HepG2 (cell line): ENCODE data around the gene GJC1. TPM values are rescaled to one million over a fixed set of nuclear protein-coding genes. Genes with fewer than 3 reads are reported as not detected.
A peak's percentile ranks its signal among the peaks of the same experiment; 100 is the strongest.

Experiments used
- FOXJ3 ChIP-seq: sonication (generic); formaldehyde crosslinking; IDR thresholded peaks from 2 replicates; pipeline ENCODE4 v1.4.0; 2020; ENCODE audit warnings: missing genetic modification reagents, mild to moderate bottlenecking, borderline replicate concordance
- FOXO4 ChIP-seq: sonication (generic); formaldehyde crosslinking; conservative IDR thresholded peaks from 2 replicates; pipeline ENCODE4 v1.8.1; 2023; ENCODE audit warnings: missing genetic modification reagents
- GPBP1L1 ChIP-seq: sonication (generic); formaldehyde crosslinking; IDR thresholded peaks from 2 replicates; pipeline ENCODE4 v1.5.0; 2020; ENCODE audit warnings: mild to moderate bottlenecking, missing genetic modification reagents
- HOXD1 ChIP-seq: sonication (generic); formaldehyde crosslinking; IDR thresholded peaks from 2 replicates; pipeline ENCODE4 v1.5.0; 2020; ENCODE audit warnings: missing genetic modification reagents
- MYC ChIP-seq: sonication (generic); formaldehyde crosslinking; IDR thresholded peaks from 2 replicates; pipeline ENCODE4 v1.9.0; 2021; ENCODE audit warnings: missing genetic modification reagents, borderline replicate concordance
- PRDM4 ChIP-seq: sonication (generic); formaldehyde crosslinking; IDR thresholded peaks from 2 replicates; pipeline ENCODE4 v1.9.0; 2021; ENCODE audit warnings: missing genetic modification reagents, borderline replicate concordance
- RBM39 ChIP-seq: fragments of 200-400 bp; formaldehyde crosslinking; IDR thresholded peaks from one replicate; pipeline ENCODE4 v1.6.1; 2018; ENCODE audit warnings: antibody characterized with exemption, mild to moderate bottlenecking, low read depth, low read length; ENCODE audit not compliant: poor library complexity, severe bottlenecking
- TCF7L2 ChIP-seq: IDR thresholded peaks from 2 replicates; pipeline ENCODE4 v1.6.1; 2011; ENCODE audit warnings: mild to moderate bottlenecking, low read depth, low read length, moderate library complexity
- ZNF138 ChIP-seq: sonication (generic); formaldehyde crosslinking; IDR thresholded peaks from 2 replicates; pipeline ENCODE4 v1.5.0; 2020; ENCODE audit warnings: mild to moderate bottlenecking, low read depth, missing genetic modification reagents
- ZNF251 ChIP-seq: sonication (generic); formaldehyde crosslinking; IDR thresholded peaks from 2 replicates; pipeline ENCODE4 v1.9.0; 2021; ENCODE audit warnings: mild to moderate bottlenecking, missing genetic modification reagents
- ZNF274 ChIP-seq: sonication (generic); formaldehyde crosslinking; IDR thresholded peaks from 2 replicates; pipeline ENCODE4 v1.5.1; 2020; ENCODE audit warnings: mild to moderate bottlenecking, missing genetic modification reagents
- ZNF335 ChIP-seq: sonication (generic); formaldehyde crosslinking; IDR thresholded peaks from 2 replicates; pipeline ENCODE4 v1.4.0; 2020; ENCODE audit warnings: missing genetic modification reagents
- ZNF34 ChIP-seq: sonication (generic); formaldehyde crosslinking; IDR thresholded peaks from 2 replicates; pipeline ENCODE4 v1.4.0; 2020; ENCODE audit warnings: mild to moderate bottlenecking, missing genetic modification reagents, borderline replicate concordance
- ZNF496 ChIP-seq: sonication (generic); formaldehyde crosslinking; IDR thresholded peaks from 2 replicates; pipeline ENCODE4 v1.8.1; 2023; ENCODE audit warnings: mild to moderate bottlenecking, moderate library complexity, missing genetic modification reagents; ENCODE audit not compliant: insufficient replicate concordance
- ZNF556 ChIP-seq: sonication (generic); formaldehyde crosslinking; IDR thresholded peaks from 2 replicates; pipeline ENCODE4 v1.4.0; 2020; ENCODE audit warnings: mild to moderate bottlenecking, missing genetic modification reagents, borderline replicate concordance
- ZNF704 ChIP-seq: sonication (generic); formaldehyde crosslinking; IDR thresholded peaks from 2 replicates; pipeline ENCODE4 v1.8.1; 2023; ENCODE audit warnings: mild to moderate bottlenecking, inconsistent platforms, moderate library complexity, missing genetic modification reagents, borderline replicate concordance
- ZNF784 ChIP-seq: sonication (generic); formaldehyde crosslinking; IDR thresholded peaks from 2 replicates; pipeline ENCODE4 v1.5.1; 2020; ENCODE audit warnings: missing genetic modification reagents, mild to moderate bottlenecking, borderline replicate concordance
- ZSCAN9 ChIP-seq: IDR thresholded peaks from 2 replicates; pipeline ENCODE4 v1.6.1; 2016; ENCODE audit warnings: borderline replicate concordance
- polyA plus RNA-seq, 8 experiments: library from polyadenylated mRNA; depleted of rRNA in 3 of 8; stranded (reverse) in 7 of 8; unstranded in 1 of 8; fragments of >200 nt; fragmentation: Illumina TruSeq in 4 of 8; extraction: Trizol in 4 of 8; gene quantifications; 2 replicates each; pipeline versions ENCODE4 v1.2.1 to v1.2.3, GENCODE V29; 2011 to 2016; ENCODE audit warnings: low read depth in 4 of 8, missing spikeins in 1 of 8, mixed read lengths in 1 of 8; ENCODE audit not compliant: insufficient read depth in 1 of 8
- total RNA-seq, 5 experiments: library from RNA; depleted of rRNA; stranded (reverse); fragments of >200 nt; fragmentation: Illumina TruSeq; extraction: Trizol; gene quantifications; 2 replicates each; pipeline ENCODE4 v1.2.3, GENCODE V29; 2016; ENCODE audit warnings: low read depth in 1 of 5

GJC1 gene
- total and polyA plus RNA-seq, 2 of the 13 experiments (the other 11 are each of a cell fraction or from before 2014, with no cell fraction given), result 1.7 TPM

GRCh38 chr17:44779211-44780025 lies 50.7 kb downstream of the GJC1 start (continued):
- TF ChIP-seq ZNF784 (CRISPR knock-in tag), result no peak
- no peak for TF ChIP-seq ZNF251 (CRISPR knock-in tag)
- no peak for TF ChIP-seq ZNF496 (CRISPR knock-in tag)
- TF ChIP-seq ZNF138 (CRISPR knock-in tag), result no peak
- no peak for TF ChIP-seq FOXO4 (CRISPR knock-in tag)
- no peak for TF ChIP-seq RBM39
- TF ChIP-seq FOXJ3, result no peak
- peak; percentile 39; the same call in 1 of the 2 replicates for TF ChIP-seq MYC
- TF ChIP-seq PRDM4 (CRISPR knock-in tag), result no peak
- TF ChIP-seq TCF7L2, result no peak
- 0 out of 2 replicates have a peak, but pooled peaks have one; percentile 68 for TF ChIP-seq ZNF335
- TF ChIP-seq ZNF704 (CRISPR knock-in tag), result no peak
- peak; percentile 48; the same call in 1 of the 2 replicates for TF ChIP-seq HOXD1
- no peak for TF ChIP-seq ZNF34 (CRISPR knock-in tag)
- no peak for TF ChIP-seq GPBP1L1 (CRISPR knock-in tag)
- TF ChIP-seq ZNF274, result no peak
- no peak for TF ChIP-seq ZSCAN9 (CRISPR knock-in tag)
- peak; percentile 54; the same call in 1 of the 2 replicates for TF ChIP-seq ZNF556
